K562 (cell line): ENCODE measurements around the gene SHISA2.

Experiments
- CREB1 ChIP-seq, 2 experiments: sonication (generic) in 1 of 2; formaldehyde crosslinking in 1 of 2; IDR thresholded peaks; 2 replicates each; pipeline versions ENCODE4 v1.6.1 to v1.8.0; 2012 to 2022; ENCODE audit warnings: inconsistent platforms in 1 of 2, mild to moderate bottlenecking in 1 of 2, missing genetic modification reagents in 1 of 2, moderate library complexity in 1 of 2
- CREM ChIP-seq: IDR thresholded peaks from 2 replicates; pipeline ENCODE4 v1.6.1; 2014; ENCODE audit warnings: antibody characterized with exemption, low read depth
- EP400 ChIP-seq: fragments of 450-650 bp; IDR thresholded peaks from 2 replicates; pipeline ENCODE4 v1.6.1; 2017; ENCODE audit warnings: antibody characterized with exemption, mild to moderate bottlenecking, moderate library complexity
- NR1H2 ChIP-seq: sonication (generic); formaldehyde crosslinking; IDR thresholded peaks from 2 replicates; pipeline ENCODE4 v1.4.0; 2020; ENCODE audit warnings: mild to moderate bottlenecking, missing genetic modification reagents
- NRF1 ChIP-seq, 2 experiments: fragments of 450-650 bp; IDR thresholded peaks in 1 of 2; conservative IDR thresholded peaks in 1 of 2; 2 replicates each; pipeline ENCODE4 v1.6.1; 2014; ENCODE audit warnings: mild to moderate bottlenecking in 2 of 2

- TF ChIP-seq NR1H2 (CRISPR knock-in tag) (no peak), CREB1 (IDR thresholded peaks at IDR 0.05) (no peak), CREB1 (CRISPR knock-in tag; IDR thresholded peaks at IDR 0.05) (no peak), EP400 (no peak), CREM (no peak), NRF1 (conservative IDR thresholded peaks at IDR 0.05 in 1 of 2, IDR thresholded peaks at IDR 0.05 in 1 of 2) (no peak)
These were observed 10.4 kb downstream of the SHISA2 start for GRCh38 chr13:26041444-26041843.
